ENCODE results near the gene GHITM. TPM values are rescaled to one million over a fixed set of nuclear protein-coding genes. Genes with fewer than 3 reads are reported as not detected.

GHITM gene
- 185 and 186 TPM in 2 replicates for total RNA-seq (2012; rRNA removed)
- 91.9 and 103 TPM in 2 replicates for polyA plus RNA-seq (2012; rRNA removed)
- polyA plus RNA-seq (2012; cell fraction: cytosol; rRNA removed), result 46.5 and 50.7 TPM in 2 replicates
- 19.0 and 47.9 TPM in 2 replicates for polyA plus RNA-seq (2012; cell fraction: nucleus; rRNA removed; ENCODE audit: low replicate concordance)
- percentile 87 among the genes with signal in this experiment for Bru-seq, nascent RNA
- BruChase-seq, experiment 1, labeled RNA remaining after a 6-hour chase, result percentile 89 among the genes with signal in this experiment
- BruChase-seq, experiment 2, labeled RNA remaining after a 2-hour chase, result percentile 78 among the genes with signal in this experiment
- long read RNA-seq, transcript GHITM-201 (9 exons, 2,128 nt), result major isoform, 344 of 388 reads
- long read RNA-seq, partial matches to known transcripts, result 26 of 388 reads
- long read RNA-seq, other reads (novel, unspliced or antisense), result 18 of 388 reads

- peak within 1 kb of the TSS; percentile 75 for H3K4ac ChIP-seq (ENCODE audit: low read depth, low read length)
- H3K9ac ChIP-seq (ENCODE audit: low read depth, low read length), result peak within 1 kb of the TSS; percentile 65
- in situ Hi-C loops (cut with MboI; ENCODE audit: low sequenced_read_pairs), result loop anchor here (10.0 kb wide), 1 partner anchor 395 kb away; no protein-coding TSS in a partner anchor
- H3K27ac ChIP-seq (ENCODE audit: insufficient read depth, low read length), result peak within 1 kb of the TSS; percentile 73
- peak within 1 kb of the TSS; percentile 50 for H3K23ac ChIP-seq (ENCODE audit: low read depth, low read length)
- H2BK15ac ChIP-seq (ENCODE audit: low read depth, low read length), result peak within 1 kb of the TSS; percentile 56; the same call in 1 of the 3 replicates
- H3K56ac ChIP-seq (ENCODE audit: extremely low read depth, insufficient read depth, low read length), result peak within 1 kb of the TSS; percentile 69
- H3K79me1 ChIP-seq (ENCODE audit: low read depth in 1 of 2, low read length in 2 of 2), result peaks cover 11 to 18% of the 10 kb centered on the region in 2 experiments
- peak within 1 kb of the TSS; percentile 89 for H3K4me3 ChIP-seq (ENCODE audit: insufficient read depth, low read depth, low read length)
- peak within 1 kb of the TSS; percentile 67 for H3K14ac ChIP-seq (replicated peaks; ENCODE audit: low read depth, low read length)
- peaks cover 4% of the 10 kb centered on the region for H3K36me3 ChIP-seq (ENCODE audit: control insufficient read depth, insufficient read depth, low read length)
- no peaks in the 10 kb centered on the region for H4K20me1 ChIP-seq (ENCODE audit: insufficient read depth, low read length)
- H2BK120ac ChIP-seq (ENCODE audit: low read depth, low read length), result peak within 1 kb of the TSS; percentile 52; the same call in 1 of the 2 replicates
- no peaks in the 10 kb centered on the region for H3K9me3 ChIP-seq (ENCODE audit: control insufficient read depth, insufficient read depth, low read length)
- no peaks in the 10 kb centered on the region for H3K27me3 ChIP-seq (ENCODE audit: control insufficient read depth, insufficient read depth, low read length)
- peak within 1 kb of the TSS; percentile 99 for H3K4me2 ChIP-seq (ENCODE audit: low read depth, low read length)
- 0% methylated on average over 8 of the region's 61 CpGs; no CpG with 5 or more reads in 1 of the 2 experiments for WGBS, 2 experiments (ENCODE audit: extremely low coverage in 2 of 2, insufficient read length in 1 of 2)
- H3K4me1 ChIP-seq (ENCODE audit: control insufficient read depth, insufficient read depth, low read length), result peaks cover 4% of the 10 kb centered on the region
- TF ChIP-seq RCOR1 (IDR thresholded peaks at IDR 0.05; ENCODE audit: insufficient replicate concordance, low read length), result no peak
- TF ChIP-seq MAZ (IDR thresholded peaks at IDR 0.05; ENCODE audit: borderline replicate concordance, low read depth, low read length), result peak; percentile 70; the same call in 1 of the 2 replicates
- peak; percentile 95 for TF ChIP-seq NFE2L2 (IDR thresholded peaks at IDR 0.05; ENCODE audit: low read depth, low read length)
- TF ChIP-seq POLR2A (IDR thresholded peaks at IDR 0.05; ENCODE audit: low read depth, low read length), result peak; percentile 91
- TF ChIP-seq SMC3 (IDR thresholded peaks at IDR 0.05; ENCODE audit: low read depth, low read length), result no peak
- TF ChIP-seq CTCF (conservative IDR thresholded peaks at IDR 0.05; ENCODE audit: low read depth, low read length), result peak; percentile 43
- TF ChIP-seq CHD1 (IDR thresholded peaks at IDR 0.05; ENCODE audit: low read depth, low read length), result peak; percentile 94; the same call in 1 of the 2 replicates
- no peak for TF ChIP-seq MXI1 (IDR thresholded peaks at IDR 0.05; ENCODE audit: borderline replicate concordance, low read depth, low read length)
- peak; percentile 98 for TF ChIP-seq CEBPB (IDR thresholded peaks at IDR 0.05; ENCODE audit: low read depth, low read length)
- TF ChIP-seq USF2 (IDR thresholded peaks at IDR 0.05; ENCODE audit: low read depth, low read length), result 0 out of 2 replicates have a peak, but pooled peaks have one; percentile 10
- peak; percentile 48 for TF ChIP-seq BHLHE40 (IDR thresholded peaks at IDR 0.05; ENCODE audit: low read depth, low read length)
- H3K18ac ChIP-seq (ENCODE audit: low read depth, low read length), result peak within 1 kb of the TSS; percentile 21
- peak; percentile 98 for DNase-seq
- peak within 1 kb of the TSS; percentile 9; the same call in 1 of the 2 replicates for H2AK5ac ChIP-seq (ENCODE audit: low read depth, low read length)
- dilution Hi-C loops (cut with HindIII; ENCODE audit: low sequenced_read_pairs, unreplicated experiment), result no loop called here
- peak within 1 kb of the TSS; percentile 61 for H2BK5ac ChIP-seq (ENCODE audit: low read depth, low read length, poor library complexity, severe bottlenecking)
- intact Hi-C loops (cut with micrococcal nuclease), result loop anchor here (10.0 kb wide), 1 partner anchor 115 kb away; no protein-coding TSS in a partner anchor
- peak within 1 kb of the TSS; percentile 27 for H4K91ac ChIP-seq (ENCODE audit: insufficient read depth, low read depth, low read length)
- ChIA-PET POLR2A (ENCODE audit: unreplicated experiment) (interaction anchor here (1.0 kb wide), 1 partner anchor 10 kb away, joined by 3 read pairs; no protein-coding TSS in a partner anchor), CTCF (interaction anchor here (0.7 to 2.4 kb wide), 2 partner anchors 8 to 1433 kb away, joined by 3 to 11 read pairs; no protein-coding TSS in a partner anchor)
- H2AK9ac ChIP-seq (replicated peaks; ENCODE audit: low read depth, low read length, poor library complexity), result peak within 1 kb of the TSS; percentile 68
- H2BK20ac ChIP-seq (ENCODE audit: low read depth, low read length), result peak within 1 kb of the TSS; percentile 57
- H2AFZ ChIP-seq (replicated peaks; ENCODE audit: low read length, poor library complexity), result peak within 1 kb of the TSS; percentile 94
- ATAC-seq (ENCODE audit: low read depth), result peak; percentile 99
- no peaks in the 10 kb centered on the region for H3K9me1 ChIP-seq (ENCODE audit: insufficient read depth, low read length)
- peak within 1 kb of the TSS; percentile 98 for H4K5ac ChIP-seq (ENCODE audit: low read depth, low read length)
- no TSS peak for BruUV-seq (replicated peaks)
- H4K8ac ChIP-seq (ENCODE audit: low read depth in 2 of 2, low read length in 2 of 2), result peak within 1 kb of the TSS; percentile 99 to 100
These were observed at the start of gene GHITM for GRCh38 chr10:84139126-84140035. Gene GHITM, plus strand, starts transcription at chr10:84139509. Its CDS starts 1,992 bp downstream, at chr10:84141501.
